HT-29 (cell line): ENCODE data around the gene BTN1A1. TPM values are rescaled to one million over a fixed set of nuclear protein-coding genes. Genes with fewer than 3 reads are reported as not detected.

Source experiments
- DNase-seq: peaks from one replicate; pipeline ENCODE4 v3.0.0-alpha.2; 2015; ENCODE audit warnings: low spot score
- total RNA-seq: library from RNA; depleted of rRNA; stranded (reverse); fragments of >200 nt; shearing (Covaris generic); gene quantifications from 2 replicates; pipeline ENCODE4 v1.2.3, GENCODE V29; 2014

Gene BTN1A1
- total RNA-seq, 1 experiment from 2014 or later = not detected

- DNase-seq = peak; percentile 24
Observed at GRCh38 chr6:26475823-26476729, 24.0 kb upstream of the BTN1A1 start.

DNA sequence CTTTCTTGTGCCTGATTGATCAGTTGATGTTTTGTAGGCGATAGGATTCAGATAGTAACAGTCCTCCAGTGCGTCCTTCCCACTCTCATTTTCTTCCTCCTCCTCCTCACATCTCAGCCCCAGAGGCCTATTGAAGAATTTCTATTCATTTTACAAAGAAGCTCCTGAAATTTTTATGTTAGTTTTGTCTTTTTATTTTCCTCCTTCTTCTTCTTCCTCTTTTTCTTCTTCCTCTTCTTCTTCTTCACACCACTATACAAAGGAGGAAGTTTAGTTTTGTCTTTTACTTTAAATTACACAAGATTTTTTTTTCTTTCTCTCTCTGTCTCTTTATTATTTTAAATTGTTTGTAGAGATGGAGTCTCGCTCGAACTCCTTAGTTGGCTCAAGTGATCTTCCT lies 23.2 kb upstream of the BTN1A1 start:
- DNase-seq = no peak

GRCh38 chr6:26477426-26477825 lies 22.7 kb upstream of the BTN1A1 start:
- DNase-seq = no peak

DNA sequence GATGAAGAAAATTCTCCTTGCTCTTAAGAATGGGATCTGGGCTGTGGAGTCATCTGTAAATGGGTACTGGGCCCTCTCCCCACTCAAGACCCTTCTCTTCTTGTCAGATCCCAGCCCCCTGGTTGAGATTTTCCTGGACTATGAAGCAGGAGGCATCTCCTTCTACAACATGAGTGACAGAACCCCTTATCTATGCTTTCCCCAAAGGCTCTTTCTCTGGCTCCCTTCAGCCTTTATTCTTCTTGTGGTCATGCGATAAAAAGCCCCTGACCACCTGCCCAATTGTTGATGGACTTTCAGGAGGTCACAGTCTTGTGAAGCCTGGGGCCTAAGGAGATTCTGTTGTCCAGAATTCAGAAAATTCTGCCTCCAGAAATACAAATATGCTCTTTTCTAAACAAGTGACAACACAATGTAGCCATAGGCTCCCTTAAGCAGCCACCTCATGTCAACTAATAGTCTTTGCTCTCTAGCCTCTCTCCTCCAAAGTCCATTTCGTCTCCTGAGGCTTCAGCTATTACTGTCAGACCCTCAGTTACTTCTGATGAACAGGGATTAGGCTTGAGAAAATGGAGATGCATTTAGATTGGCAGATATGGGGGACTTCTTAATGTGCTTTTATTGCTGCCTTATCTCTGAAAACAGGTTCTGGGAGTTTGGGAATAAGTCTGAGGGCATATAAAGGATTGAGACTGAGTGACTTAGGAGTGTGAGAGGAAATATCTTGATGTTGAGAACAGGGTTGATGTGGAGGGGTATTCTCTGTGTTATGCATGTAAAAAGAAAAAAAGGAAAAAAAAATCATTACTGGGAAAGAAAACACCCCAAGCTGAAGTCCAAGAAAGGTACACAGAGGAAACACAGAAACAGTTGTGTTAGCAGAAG lies 21.8 kb upstream of the BTN1A1 start:
- no peak for DNase-seq

- no peak for DNase-seq
Observed at GRCh38 chr6:26478985-26479278, 21.2 kb upstream of the BTN1A1 start.

- DNase-seq = no peak
Observed at GRCh38 chr6:26482338-26482737, 17.8 kb upstream of the BTN1A1 start.

- no peak for DNase-seq
Observed at GRCh38 chr6:26483727-26484126, 16.4 kb upstream of the BTN1A1 start.

DNA sequence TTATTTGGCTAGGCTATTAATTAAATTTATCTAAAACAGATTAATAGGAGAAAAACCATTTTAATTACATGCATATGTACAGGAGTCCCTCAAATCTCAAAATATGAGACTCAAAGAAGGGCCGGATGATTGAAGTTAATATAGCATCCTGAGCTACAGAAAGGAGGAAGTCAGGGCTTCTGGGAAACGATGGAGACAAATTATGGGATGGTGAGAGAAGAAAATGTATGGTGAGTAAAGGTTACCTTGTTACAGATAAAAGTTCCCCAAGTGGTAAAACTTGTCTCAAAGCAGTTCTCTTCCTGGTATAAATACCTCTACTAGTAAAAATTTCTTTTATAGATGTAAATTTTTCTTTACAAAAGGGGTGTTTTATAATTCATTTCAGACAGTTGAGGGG lies 15.9 kb upstream of the BTN1A1 start:
- no peak for DNase-seq

DNA sequence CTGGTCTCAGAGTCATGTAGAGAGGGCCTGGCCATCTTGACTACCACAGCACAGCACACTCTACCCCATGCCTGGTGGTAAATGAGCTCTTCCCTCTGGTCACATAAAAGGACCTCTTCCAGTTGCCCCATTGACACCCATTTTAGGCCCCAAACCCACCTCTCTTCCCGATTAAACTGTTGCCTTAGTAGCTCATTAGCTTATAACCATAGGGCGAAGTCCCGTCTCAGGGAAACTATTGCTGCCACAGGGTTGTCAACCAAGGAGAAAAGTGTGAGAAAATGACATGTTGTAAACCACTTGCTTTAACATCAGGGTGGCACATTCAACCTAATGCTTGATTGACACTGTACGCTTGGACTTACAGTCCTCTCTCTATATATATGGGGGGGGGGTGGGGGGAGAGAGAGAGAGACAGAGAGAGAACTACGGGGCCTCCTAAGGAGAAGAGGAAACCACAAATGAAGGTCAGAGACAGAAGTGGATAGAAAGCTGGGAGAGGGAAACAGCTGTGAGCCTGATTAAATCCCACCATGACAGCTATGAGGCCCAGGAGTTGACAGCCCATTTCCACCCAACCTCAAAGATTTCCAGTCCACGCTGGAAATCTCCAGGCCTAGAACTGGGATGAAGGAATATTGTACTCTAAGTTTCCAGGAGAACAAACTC lies 14.9 kb upstream of the BTN1A1 start:
- no peak for DNase-seq

- no peak for DNase-seq
Observed at GRCh38 chr6:26486358-26486757, 13.7 kb upstream of the BTN1A1 start.

DNA sequence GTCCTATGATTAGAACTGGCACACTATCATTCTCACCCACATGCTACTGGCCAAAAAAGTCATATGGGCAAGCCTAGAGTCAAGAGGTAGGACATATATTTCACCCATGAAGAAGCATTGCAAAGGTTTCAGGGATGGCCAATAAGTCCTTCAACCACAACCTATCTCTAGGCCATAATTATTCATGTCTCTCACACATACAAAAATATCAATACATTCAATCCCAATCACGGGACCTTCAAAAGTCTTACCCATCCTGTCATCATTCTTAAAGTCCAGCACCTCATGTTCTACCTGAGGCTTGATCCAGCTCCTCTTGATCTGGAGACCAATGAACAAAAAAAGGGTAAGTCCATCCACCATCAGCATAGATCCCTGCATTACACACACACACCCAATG lies 12.6 kb upstream of the BTN1A1 start:
- no peak for DNase-seq

GRCh38 chr6:26489996-26490964 lies 9.8 kb upstream of the BTN1A1 start:
- DNase-seq = no peak

- no peak for DNase-seq
Observed at GRCh38 chr6:26491604-26492003, 8.5 kb upstream of the BTN1A1 start.

DNA sequence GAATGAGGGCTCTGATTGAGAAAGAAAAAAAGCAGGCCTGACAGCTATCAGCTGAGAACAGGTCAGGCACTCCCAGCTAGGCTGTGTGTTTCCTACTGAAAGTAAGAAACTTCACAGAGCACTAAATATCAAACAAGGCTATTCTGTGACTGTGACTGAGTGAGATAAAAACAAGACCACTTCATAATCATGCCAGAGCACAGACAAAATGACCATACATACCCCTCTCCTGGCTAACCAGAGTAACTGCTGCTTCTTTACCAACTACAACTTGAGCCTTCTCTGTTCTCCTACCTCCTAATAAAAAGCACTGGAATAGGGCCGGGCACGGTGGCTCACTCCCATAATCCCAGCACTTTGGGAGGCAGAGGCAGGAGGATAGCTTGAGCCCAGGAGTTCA lies 6.8 kb upstream of the BTN1A1 start:
- DNase-seq = peak; percentile 14

DNA sequence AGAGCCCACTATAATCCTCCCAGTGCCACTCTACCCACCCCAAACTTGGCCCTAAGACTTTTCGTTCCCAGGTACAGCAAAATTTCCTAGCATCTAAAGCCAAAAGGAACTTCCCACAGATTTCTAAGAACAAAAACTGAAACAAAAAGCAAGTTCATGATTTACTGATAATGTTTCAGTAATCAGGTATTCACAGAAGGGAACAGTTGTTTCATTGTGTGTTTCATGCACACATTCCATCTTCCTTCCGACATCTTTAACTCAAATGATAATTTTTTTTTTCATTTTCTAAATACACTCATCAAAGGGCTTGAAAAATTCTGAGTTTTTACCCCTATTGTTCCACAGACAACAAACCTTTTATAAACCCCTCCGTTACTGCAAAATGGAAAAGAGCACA lies 6.0 kb upstream of the BTN1A1 start:
- DNase-seq = no peak

DNA sequence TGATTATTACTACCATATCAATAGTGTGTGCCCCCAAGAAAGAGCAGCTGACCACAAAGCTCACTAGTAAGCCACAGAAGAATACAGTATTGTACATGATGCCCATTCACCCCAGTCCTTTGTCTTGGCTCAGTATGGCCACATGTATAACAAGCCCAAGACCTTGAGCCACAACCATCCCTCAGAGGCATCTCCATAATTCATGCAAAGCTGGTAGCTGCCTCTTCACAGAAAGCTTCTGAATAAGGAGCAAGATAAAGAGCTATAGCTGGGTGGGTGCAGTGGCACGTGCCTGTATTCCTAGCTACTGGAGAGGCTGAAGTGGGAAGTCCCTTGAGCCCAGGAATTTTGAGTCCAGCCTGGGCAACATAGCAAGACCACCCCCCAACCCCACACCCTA lies 4.8 kb upstream of the BTN1A1 start:
- no peak for DNase-seq

DNA sequence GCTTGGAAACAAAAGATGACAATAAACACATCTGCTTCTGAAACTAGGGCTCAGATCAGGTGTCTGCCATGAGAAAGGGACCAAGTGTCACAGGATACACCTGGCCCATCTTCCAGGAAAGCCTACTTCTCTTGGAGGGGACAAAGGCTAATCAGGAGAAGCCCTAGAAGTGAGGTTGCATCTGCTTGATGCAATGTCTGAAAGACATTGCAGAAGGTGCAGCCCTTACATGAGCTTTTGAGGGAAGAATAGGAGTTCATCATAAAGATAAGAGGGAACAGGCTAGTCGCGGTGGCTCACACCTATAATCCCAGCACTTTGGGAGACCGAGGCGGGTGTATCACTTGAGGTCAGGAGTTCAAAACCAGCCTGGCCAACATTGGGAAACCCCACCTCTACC lies 2.5 kb upstream of the BTN1A1 start:
- DNase-seq = no peak

DNA sequence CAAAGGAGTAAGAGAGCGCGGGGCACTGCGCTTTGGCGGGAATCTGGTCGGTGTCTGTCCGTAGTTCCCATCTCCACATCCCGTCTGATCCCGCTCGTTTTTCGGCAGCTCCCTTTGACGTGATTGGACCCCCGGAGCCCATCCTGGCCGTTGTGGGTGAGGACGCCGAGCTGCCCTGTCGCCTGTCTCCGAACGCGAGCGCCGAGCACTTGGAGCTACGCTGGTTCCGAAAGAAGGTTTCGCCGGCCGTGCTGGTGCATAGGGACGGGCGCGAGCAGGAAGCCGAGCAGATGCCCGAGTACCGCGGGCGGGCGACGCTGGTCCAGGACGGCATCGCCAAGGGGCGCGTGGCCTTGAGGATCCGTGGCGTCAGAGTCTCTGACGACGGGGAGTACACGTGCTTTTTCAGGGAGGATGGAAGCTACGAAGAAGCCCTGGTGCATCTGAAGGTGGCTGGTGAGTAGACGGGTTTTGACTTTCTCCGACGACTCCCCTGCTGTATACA lies 1.4 kb downstream of the BTN1A1 start:
- no peak for DNase-seq

GRCh38 chr6:26502165-26502564 lies 2.1 kb downstream of the BTN1A1 start:
- no peak for DNase-seq

GRCh38 chr6:26502626-26503025 lies 2.5 kb downstream of the BTN1A1 start:
- DNase-seq = no peak

DNA sequence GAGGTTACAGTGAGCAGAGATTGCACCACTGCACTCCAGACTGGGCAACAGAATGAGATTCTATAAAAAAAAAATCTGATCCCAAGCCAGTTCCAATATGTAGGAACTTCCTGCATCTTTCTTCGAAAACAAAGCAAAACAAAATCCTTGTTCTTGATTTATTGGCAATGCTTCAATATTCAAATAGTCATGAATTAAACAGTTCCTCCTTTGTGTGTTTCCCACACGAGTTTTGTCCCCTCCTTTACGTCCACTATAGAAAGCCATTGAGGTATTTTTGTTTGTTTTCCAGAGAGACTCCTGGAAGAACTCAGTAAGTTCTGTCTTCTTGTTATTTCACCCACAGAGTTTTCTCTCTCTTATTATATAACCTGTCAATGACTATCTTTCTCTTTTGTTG lies 7.6 kb downstream of the BTN1A1 start:
- no peak for DNase-seq
